SH-SY5Y (cell line): Measurements from ENCODE around the gene HLX.

ENCODE experiments used
- GATA2 ChIP-seq: IDR thresholded peaks from 2 replicates; pipeline ENCODE4 v1.6.1; 2011; ENCODE audit warnings: mild to moderate bottlenecking, low read depth, low read length
- GATA3 ChIP-seq: IDR thresholded peaks from 2 replicates; pipeline ENCODE4 v1.6.1; 2011; ENCODE audit warnings: low read depth, mild to moderate bottlenecking, low read length, moderate library complexity

DNA sequence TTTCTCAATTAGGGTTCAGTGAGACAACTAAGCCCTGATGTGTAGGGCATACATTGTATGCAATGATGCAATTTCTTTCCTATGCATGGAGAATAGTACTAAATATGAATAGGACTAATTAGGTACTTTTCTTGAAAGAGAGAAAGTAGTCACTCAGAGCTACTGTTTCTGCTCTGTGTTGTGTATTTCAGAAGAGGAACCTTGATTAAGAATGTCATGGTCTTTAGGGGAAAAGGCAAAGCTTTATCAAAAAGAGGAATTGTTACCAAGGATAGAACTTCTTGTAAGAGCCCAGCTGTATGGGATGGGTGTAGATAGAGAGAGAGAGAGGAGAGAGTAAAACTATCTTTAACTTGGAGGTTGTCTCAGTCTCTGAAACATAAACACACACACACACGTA is 49.1 kb downstream of the HLX start:
- no peak for TF ChIP-seq GATA2
- TF ChIP-seq GATA3 = no peak
